ENCODE results near the gene GRIP2.

- TF ChIP-seq, protein P1, sequence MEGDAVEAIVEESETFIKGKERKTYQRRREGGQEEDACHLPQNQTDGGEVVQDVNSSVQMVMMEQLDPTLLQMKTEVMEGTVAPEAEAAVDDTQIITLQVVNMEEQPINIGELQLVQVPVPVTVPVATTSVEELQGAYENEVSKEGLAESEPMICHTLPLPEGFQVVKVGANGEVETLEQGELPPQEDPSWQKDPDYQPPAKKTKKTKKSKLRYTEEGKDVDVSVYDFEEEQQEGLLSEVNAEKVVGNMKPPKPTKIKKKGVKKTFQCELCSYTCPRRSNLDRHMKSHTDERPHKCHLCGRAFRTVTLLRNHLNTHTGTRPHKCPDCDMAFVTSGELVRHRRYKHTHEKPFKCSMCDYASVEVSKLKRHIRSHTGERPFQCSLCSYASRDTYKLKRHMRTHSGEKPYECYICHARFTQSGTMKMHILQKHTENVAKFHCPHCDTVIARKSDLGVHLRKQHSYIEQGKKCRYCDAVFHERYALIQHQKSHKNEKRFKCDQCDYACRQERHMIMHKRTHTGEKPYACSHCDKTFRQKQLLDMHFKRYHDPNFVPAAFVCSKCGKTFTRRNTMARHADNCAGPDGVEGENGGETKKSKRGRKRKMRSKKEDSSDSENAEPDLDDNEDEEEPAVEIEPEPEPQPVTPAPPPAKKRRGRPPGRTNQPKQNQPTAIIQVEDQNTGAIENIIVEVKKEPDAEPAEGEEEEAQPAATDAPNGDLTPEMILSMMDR (IDR thresholded peaks at IDR 0.05; ENCODE audit: extremely low read depth in 1 of 2, insufficient read depth in 1 of 2, low read depth in 1 of 2, low read length in 2 of 2): no peak
- TF ChIP-seq POLR2A (IDR thresholded peaks at IDR 0.05; ENCODE audit: low read depth, low read length) (no peak), EZH2 (IDR thresholded peaks at IDR 0.05; ENCODE audit: borderline replicate concordance, low read depth, low read length, severe bottlenecking) (no peak), POLR2AphosphoS5 (IDR thresholded peaks at IDR 0.05; ENCODE audit: insufficient read depth, low read depth, low read length) (no peak), MAX (IDR thresholded peaks at IDR 0.05; ENCODE audit: insufficient read depth, insufficient read length) (no peak), FOS (IDR thresholded peaks at IDR 0.05; ENCODE audit: borderline replicate concordance, insufficient read depth, low read length) (no peak)
These were observed 15.7 kb upstream of the GRIP2 start for GRCh38 chr3:14555835-14556234.

Data from endothelial cell of umbilical vein (primary cell).